Lower leg skin (tissue), 4 donors: ENCODE data around the gene ENC1. TPM values are rescaled to one million over a fixed set of nuclear protein-coding genes. Genes with fewer than 3 reads are reported as not detected.
"Not testable (repeated sequence)": the region's sequence is repeated elsewhere in the genome, so short reads cannot be mapped to it uniquely, and the experiment has no call there.

Experiments used
- DNase-seq, 2 donors: peaks; one replicate each; pipeline ENCODE4 v3.0.0-alpha.2; 2019; ENCODE audit warnings: low spot score in 2 of 2
- H3K4me3 ChIP-seq: fragments of 200-600 bp; sonication (generic); 2 replicates; pipeline ENCODE4 v1.5.1; 2017; ENCODE audit warnings: mild to moderate bottlenecking, low read depth; ENCODE audit not compliant: poor library complexity, severe bottlenecking
- CTCF ChIP-seq, 3 donors: fragments of 450-650 bp; IDR thresholded peaks; one replicate each; pipeline ENCODE4 v1.5.1; 2016; ENCODE audit warnings: antibody characterized with exemption in 3 of 3, mild to moderate bottlenecking in 3 of 3, moderate library complexity in 2 of 3
- POLR2A ChIP-seq, 2 donors: fragments of 450-650 bp; IDR thresholded peaks; one replicate each; pipeline ENCODE4 v1.6.1; 2016 to 2017; ENCODE audit warnings: antibody characterized with exemption in 2 of 2, mild to moderate bottlenecking in 1 of 2, moderate library complexity in 1 of 2
- WGBS, 2 donors: methylation state at CpG; one replicate each; pipeline ENCODE4 v1.1.5; 2018; 5-methylcytosine and 5-hydroxymethylcytosine counted together
- intact Hi-C: fragments of 100-400 bp; cut with DNase I; formaldehyde crosslinking; loops from one replicate; pipeline ENCODE4 v1.15.0; 2023; ENCODE audit warnings: low total_unique reads
- total RNA-seq, 4 donors: library from RNA; depleted of rRNA; stranded (reverse); fragments of >200 nt; gene quantifications; one replicate each; pipeline ENCODE4 v1.1.0, GENCODE V29; 2016

Gene ENC1
- total RNA-seq, 4 donors from 2014 or later: 10.5 to 14.1 (median 13.1) TPM

GRCh38 chr5:74679966-74680365 is 39.4 kb upstream of the ENC1 start:
- no peak for DNase-seq
- H3K4me3 ChIP-seq: no peak overlapping the region
- 64 to 78% methylated on average over 4 of the region's 4 CpGs for WGBS, 2 donors
- intact Hi-C loops: no loop called here
- TF ChIP-seq CTCF (IDR thresholded peaks at IDR 0.05): no peak

- WGBS, 2 donors: 95 to 98% methylated on average over 3 of the region's 3 CpGs
Measured at GRCh38 chr5:74679300-74679699, 38.8 kb upstream of the ENC1 start.

GRCh38 chr5:74678123-74678522 is 37.6 kb upstream of the ENC1 start:
- H3K4me3 ChIP-seq, DNase-seq, intact Hi-C loops: not testable (repeated sequence)
- WGBS, 2 donors: 82 to 98% methylated on average over 3 of the region's 3 CpGs

More at GRCh38 chr5:74679300-74679699, 38.8 kb upstream of the ENC1 start:
- DNase-seq, intact Hi-C loops, H3K4me3 ChIP-seq: not testable (repeated sequence)

- intact Hi-C loops, DNase-seq, H3K4me3 ChIP-seq: not testable (repeated sequence)
- 84 to 89% methylated on average over 6 of the region's 6 CpGs for WGBS, 2 donors
Measured at GRCh38 chr5:74676466-74676865, 35.9 kb upstream of the ENC1 start.

GRCh38 chr5:74673011-74673790 is 32.7 kb upstream of the ENC1 start:
- no peak overlapping the region for H3K4me3 ChIP-seq
- intact Hi-C loops: no loop called here
- TF ChIP-seq CTCF (IDR thresholded peaks at IDR 0.05): no peak
- TF ChIP-seq POLR2A (IDR thresholded peaks at IDR 0.05): no peak
- 34 to 46% methylated on average over 6 of the region's 6 CpGs for WGBS, 2 donors
- DNase-seq: no peak

GRCh38 chr5:74672215-74672877 is 31.8 kb upstream of the ENC1 start:
- intact Hi-C loops: no loop called here
- 50 to 56% methylated on average over 5 of the region's 5 CpGs for WGBS, 2 donors

More at GRCh38 chr5:74672215-74672877, 31.8 kb upstream of the ENC1 start:
- H3K4me3 ChIP-seq: no peak overlapping the region
- no peak for TF ChIP-seq POLR2A (IDR thresholded peaks at IDR 0.05)
- no peak for TF ChIP-seq CTCF (IDR thresholded peaks at IDR 0.05)
- DNase-seq: no peak
